ENCODE data around the gene BSPH1. TPM values are rescaled to one million over a fixed set of nuclear protein-coding genes. Genes with fewer than 3 reads are reported as not detected.
"Not testable (repeated sequence)": the region's sequence is repeated elsewhere in the genome, so short reads cannot be mapped to it uniquely, and the experiment has no call there.

Gene BSPH1
- total and polyA plus RNA-seq, 10 donors: not detected

- WGBS, 5 donors: 0 to 2% (median 2%) methylated on average over 10 to 13 of the region's 15 CpGs
- H3K27me3 ChIP-seq (replicated peaks in 1 of 7); intact Hi-C loops (cut with DNase I; ENCODE audit: low total_unique reads); H3K4me3 ChIP-seq; H3K4me1 ChIP-seq; H3K9me3 ChIP-seq; H3K36me3 ChIP-seq; DNase-seq; H3K27ac ChIP-seq: not testable (repeated sequence)
- TF ChIP-seq CTCF (IDR thresholded peaks at IDR 0.05 in 8 of 11, conservative IDR thresholded peaks at IDR 0.05 in 3 of 11): peak in 7 of 11 experiments; percentile 54 to 78 (median 61)
Observed at GRCh38 chr19:47920107-47920506, 71.9 kb downstream of the BSPH1 start.

Other genes starting within 250 kb of the BSPH1 start
- 100 to 1,000 TPM; 280 to 442 (median 379) TPM for gene NOP53, start 246.6 kb downstream of the BSPH1 start, total RNA-seq
- gene NOP53, start 246.6 kb downstream of the BSPH1 start, polyA plus RNA-seq: 100 to 1,000 TPM; 709 to 858 (median 815) TPM
- gene SELENOW, start 213.5 kb downstream of the BSPH1 start, total RNA-seq: 100 to 1,000 TPM; 137 to 455 (median 301) TPM
- gene SELENOW, start 213.5 kb downstream of the BSPH1 start, polyA plus RNA-seq: 100 to 1,000 TPM; 270 to 592 (median 358) TPM
- not detected for gene TPRX1, start 187.6 kb downstream of the BSPH1 start, total RNA-seq
- gene TPRX1, start 187.6 kb downstream of the BSPH1 start, polyA plus RNA-seq: not detected
- gene CRX, start 170.2 kb downstream of the BSPH1 start, total RNA-seq: under 1 TPM in 1 of 7 donors, not detected in 6; 0.09 TPM
- gene CRX, start 170.2 kb downstream of the BSPH1 start, polyA plus RNA-seq: not detected
- gene TPRX2, start 132.9 kb downstream of the BSPH1 start, total RNA-seq: not detected
- not detected for gene TPRX2, start 132.9 kb downstream of the BSPH1 start, polyA plus RNA-seq
- under 1 TPM in 1 of 7 donors, not detected in 6; 0.19 TPM for gene SULT2A1, start 105.9 kb downstream of the BSPH1 start, total RNA-seq
- not detected for gene SULT2A1, start 105.9 kb downstream of the BSPH1 start, polyA plus RNA-seq
- not detected for gene ELSPBP1, start 2.5 kb upstream of the BSPH1 start, total RNA-seq
- gene ELSPBP1, start 2.5 kb upstream of the BSPH1 start, polyA plus RNA-seq: not detected
- gene CABP5, start 51.9 kb upstream of the BSPH1 start, total RNA-seq: 1 to 10 TPM in 1 of 7 donors, under 1 TPM in 4, not detected in 2; 0.28 to 1.3 (median 0.79) TPM
- gene CABP5, start 51.9 kb upstream of the BSPH1 start, polyA plus RNA-seq: under 1 TPM in 2 of 3 donors, not detected in 1; 0.10 to 0.24 TPM
- 10 to 100 TPM; 17.0 to 62.5 (median 27.7) TPM for gene PLA2G4C, start 118.6 kb upstream of the BSPH1 start, total RNA-seq
- 10 to 100 TPM; 20.4 to 55.0 (median 51.5) TPM for gene PLA2G4C, start 118.6 kb upstream of the BSPH1 start, polyA plus RNA-seq
- gene LIG1, start 178.2 kb upstream of the BSPH1 start, total RNA-seq: 10 to 100 TPM; 26.5 to 44.7 (median 33.5) TPM
- gene LIG1, start 178.2 kb upstream of the BSPH1 start, polyA plus RNA-seq: 10 to 100 TPM; 44.1 to 68.4 (median 49.1) TPM
- 1 to 10 TPM; 1.3 to 9.3 (median 5.2) TPM for gene ZSWIM9, start 178.5 kb upstream of the BSPH1 start, total RNA-seq
- 1 to 10 TPM; 1.6 to 4.3 (median 2.0) TPM for gene ZSWIM9, start 178.5 kb upstream of the BSPH1 start, polyA plus RNA-seq

Data from spleen (tissue), 11 donors.